NCI-H345 treated with DMSO at 0.1 percent for 48 hours (cell line): ENCODE results near the gene FOLR2.
A peak's percentile ranks its signal among the peaks of the same experiment; 100 is the strongest.
"Not testable (repeated sequence)": the region's sequence is repeated elsewhere in the genome, so short reads cannot be mapped to it uniquely, and the experiment has no call there.

Source experiments
- DNase-seq: peaks from one replicate; lab custom pipeline; 2025; ENCODE audit not compliant: unreplicated experiment; lab: John Stamatoyannopoulos, UW

Gene FOLR2

DNA sequence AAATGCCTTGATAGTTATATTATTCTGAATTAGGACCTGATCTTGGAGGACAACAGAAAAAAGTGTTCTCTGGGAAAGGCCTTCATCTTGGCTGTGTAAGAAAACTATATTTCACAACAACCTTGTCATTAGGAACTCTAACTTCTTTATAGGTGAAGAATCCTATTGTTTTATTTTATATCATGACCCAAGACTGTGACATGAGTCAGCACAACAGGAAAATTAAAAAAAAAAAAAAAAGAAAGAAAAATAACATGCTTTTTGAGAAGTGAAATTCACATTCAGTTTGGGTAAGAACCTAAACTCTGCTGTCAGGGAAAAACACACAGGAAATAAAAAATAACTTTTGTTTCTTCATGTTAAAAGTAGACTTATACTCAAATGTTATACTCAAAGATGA, 11.7 kb upstream of the FOLR2 start:
- DNase-seq: no peak

DNA sequence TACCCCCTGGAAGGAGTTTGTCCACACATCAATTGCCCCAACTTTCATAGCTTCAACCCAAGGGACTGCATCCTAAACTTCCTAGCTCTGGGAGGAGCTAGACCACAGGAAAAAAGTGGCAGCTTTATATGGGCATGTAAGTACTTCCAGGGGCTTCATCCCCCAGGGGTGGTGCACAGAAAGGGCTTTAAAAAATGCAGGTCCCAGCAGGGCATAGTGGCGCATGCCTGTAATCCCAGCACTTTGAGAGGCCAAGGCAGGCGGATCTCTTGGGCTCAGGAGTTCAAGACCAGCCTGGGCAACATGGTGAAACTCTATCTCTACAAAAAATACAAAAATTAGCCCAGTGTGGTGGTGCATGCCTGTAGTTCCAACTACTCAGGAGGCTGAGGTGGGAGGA, 9.8 kb upstream of the FOLR2 start:
- DNase-seq: not testable (repeated sequence)

DNA sequence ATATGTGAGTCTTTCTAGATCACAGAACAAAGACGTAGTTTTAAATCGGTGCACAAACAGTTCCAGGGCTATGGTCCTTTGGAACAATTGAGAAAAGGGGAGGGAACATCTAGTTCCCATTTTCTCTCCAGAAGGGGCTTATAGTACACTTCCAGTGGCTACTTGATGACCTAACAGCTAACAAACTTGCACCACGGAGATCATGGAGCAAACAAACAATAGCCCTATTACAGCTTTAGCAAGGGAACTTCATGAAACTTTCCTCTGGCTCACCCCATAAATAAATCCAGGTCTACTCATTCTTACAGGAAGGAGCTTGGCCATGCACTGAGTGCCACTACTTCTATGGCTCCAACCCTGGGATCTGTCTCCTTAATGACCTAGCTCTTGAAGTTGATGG, 8.3 kb upstream of the FOLR2 start:
- DNase-seq: no peak

DNA sequence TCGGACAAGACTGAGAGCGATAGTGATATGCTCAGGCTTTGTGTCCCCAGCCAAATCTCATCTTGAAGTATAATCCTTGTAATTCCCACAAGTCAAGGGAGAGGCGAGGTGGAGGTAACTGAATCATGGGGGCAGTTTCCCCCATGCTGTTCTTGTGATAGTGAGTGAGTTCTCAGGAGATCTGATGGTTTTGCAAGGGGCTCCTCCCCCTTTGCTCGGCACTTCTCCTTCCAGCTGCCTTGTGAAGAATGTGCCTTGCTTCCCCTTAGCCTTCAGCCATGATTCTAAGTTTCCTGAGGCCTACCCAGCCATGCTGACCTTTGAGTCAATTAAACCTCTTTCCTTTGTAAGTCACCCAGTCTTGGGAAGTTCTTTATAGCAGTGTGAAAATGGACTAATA, 7.5 kb upstream of the FOLR2 start:
- no peak for DNase-seq

DNA sequence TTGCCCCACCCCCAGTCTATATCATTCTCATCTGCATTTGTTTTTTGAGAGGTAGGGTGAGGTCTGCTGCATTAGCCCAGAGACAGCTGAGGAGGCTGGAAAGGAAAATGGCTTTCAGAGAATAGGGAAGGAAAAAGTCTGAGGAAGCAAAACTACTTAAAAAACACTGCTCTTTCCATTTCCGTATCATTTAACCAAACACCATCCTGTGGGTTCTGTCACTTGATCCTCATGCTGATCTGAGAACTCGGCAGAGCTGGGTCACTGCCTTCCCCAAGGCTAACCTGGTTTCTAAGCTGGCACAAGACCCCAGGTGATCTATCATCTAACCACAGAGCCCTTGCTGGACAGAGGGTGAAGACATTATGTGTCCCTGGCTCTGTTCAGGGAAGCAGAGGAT, 1.2 kb downstream of the FOLR2 start:
- DNase-seq: no peak

DNA sequence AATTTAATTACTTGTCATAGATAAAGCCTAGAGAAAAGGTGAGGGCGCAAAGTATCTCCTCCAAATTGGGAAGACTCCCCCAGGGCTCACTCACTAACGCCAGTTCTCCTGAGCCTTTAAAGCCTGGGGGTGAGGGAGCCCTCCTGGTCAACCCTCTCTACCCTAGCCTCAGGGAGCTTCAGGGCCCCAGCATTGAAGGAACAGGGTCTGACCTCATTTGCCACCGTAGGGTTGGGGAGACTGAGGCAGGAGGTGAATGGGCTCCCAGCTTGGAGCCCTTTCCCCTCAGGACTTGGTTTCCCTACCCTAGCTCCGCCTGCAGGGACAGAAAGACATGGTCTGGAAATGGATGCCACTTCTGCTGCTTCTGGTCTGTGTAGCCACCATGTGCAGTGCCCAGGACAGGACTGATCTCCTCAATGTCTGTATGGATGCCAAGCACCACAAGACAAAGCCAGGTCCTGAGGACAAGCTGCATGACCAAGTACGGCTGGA, 1.7 kb downstream of the FOLR2 start:
- no peak for DNase-seq

DNA sequence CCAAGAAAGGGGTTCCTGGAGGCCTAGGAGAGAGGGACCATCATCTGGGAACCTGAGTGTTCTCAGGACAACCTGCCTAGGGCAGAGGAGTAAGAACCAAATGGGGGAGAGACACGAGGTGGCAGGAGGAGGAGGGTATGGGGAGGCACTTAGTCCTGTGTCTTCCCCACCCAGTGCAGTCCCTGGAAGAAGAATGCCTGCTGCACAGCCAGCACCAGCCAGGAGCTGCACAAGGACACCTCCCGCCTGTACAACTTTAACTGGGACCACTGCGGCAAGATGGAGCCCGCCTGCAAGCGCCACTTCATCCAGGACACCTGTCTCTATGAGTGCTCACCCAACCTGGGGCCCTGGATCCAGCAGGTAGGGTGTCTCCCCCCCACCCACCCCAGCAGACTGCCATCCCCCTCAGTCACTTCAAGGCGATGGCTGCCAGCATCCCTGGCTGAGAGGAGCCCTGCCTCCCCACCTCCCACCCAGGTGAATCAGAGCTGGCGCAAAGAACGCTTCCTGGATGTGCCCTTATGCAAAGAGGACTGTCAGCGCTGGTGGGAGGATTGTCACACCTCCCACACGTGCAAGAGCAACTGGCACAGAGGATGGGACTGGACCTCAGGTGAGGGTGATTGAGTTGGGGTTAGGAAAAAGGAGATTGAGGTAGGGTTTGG, 4.2 kb downstream of the FOLR2 start:
- no peak for DNase-seq

DNA sequence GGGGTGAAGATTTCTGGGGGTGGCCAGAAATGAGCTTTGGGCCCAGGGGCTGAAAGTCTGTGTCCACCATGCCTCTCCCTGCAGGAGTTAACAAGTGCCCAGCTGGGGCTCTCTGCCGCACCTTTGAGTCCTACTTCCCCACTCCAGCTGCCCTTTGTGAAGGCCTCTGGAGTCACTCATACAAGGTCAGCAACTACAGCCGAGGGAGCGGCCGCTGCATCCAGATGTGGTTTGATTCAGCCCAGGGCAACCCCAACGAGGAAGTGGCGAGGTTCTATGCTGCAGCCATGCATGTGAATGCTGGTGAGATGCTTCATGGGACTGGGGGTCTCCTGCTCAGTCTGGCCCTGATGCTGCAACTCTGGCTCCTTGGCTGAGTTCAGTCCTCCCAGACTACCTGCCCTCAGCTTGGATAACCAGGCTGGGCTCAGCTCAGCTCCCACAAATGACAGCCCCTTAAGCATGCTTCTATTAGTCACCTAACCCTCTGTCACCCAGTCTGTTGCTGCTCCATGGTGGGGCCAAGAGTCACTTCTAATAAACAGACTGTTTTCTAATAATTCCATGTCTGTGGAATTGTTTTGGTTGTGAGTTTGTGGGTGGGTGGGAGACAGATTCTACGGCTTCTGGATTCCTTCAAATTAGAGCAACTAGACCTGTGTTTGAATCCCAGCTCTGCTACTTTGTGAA, 4.9 kb downstream of the FOLR2 start:
- no peak for DNase-seq

DNA sequence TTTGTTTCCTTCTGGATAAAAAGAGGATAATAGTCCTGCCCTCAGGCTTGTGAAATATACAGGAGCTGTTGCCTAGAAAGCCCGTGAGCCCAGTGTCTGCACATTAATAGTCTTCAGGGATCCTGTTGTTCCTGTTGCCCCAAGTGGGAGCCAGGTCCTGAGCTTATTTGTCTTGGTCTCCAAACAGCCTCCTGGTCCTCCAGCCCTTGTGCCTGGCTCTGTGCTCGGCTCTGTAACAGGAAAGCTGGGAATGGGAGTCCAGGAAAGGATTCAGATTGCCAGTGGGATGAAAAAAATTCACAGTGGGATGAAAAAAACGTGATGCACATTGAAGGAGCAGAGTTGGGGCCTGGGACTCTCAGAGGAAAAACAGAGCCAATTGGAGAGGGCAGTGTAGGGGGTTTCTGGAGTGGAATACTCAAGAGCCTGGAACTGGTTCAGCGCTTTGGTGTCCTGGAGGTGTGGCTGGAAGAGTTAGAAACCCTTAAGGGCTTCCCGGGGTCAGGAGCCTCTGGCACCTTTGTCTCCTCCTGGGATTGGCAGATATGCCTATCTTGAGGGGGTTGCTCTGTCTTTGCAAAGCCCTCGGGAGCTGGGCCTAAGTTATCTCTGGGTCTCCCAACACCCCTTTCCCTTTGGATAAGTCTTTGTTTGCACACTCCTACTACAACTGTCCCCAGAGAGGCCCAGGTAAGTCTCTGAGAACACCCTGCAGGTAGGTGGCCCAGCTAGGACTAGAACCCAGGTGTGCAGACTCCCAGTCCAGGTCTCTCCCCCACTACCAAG, 5.7 kb downstream of the FOLR2 start:
- no peak for DNase-seq

DNA sequence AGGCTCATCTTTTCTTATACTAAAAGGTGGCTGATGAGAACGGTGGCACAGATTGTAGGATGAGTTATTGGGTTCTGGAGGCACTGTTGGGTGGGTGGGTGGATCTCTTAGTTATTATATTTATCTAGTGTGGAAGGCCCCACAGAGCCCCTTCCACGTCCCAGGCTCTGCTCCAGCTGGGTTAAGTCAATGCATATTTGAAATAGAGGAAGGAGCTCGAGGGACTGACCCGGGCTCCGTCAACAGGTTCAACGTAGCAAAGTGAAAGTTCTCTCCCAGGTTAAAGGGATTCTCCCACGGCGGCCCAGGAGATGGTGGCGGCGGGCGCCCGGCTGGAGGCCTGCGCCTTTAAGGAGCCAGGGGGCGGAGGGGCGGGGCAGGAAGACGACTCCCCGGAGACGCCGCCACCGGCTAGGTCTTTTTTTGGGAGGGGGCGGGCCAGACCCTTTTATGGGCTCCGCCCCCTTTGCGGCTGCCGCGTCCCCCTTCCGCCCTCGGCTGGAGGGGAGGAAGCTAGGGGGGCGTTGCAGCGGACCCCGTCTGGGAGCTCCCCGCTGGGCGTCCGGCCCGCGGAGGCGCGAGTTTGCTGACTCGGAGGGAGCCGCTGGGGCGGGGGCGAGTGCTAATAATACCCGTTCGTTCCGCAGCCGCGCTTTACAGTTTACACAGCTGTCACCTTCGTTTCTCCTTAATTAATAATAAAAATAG, 6.5 kb downstream of the FOLR2 start:
- peak; percentile 83 for DNase-seq

DNA sequence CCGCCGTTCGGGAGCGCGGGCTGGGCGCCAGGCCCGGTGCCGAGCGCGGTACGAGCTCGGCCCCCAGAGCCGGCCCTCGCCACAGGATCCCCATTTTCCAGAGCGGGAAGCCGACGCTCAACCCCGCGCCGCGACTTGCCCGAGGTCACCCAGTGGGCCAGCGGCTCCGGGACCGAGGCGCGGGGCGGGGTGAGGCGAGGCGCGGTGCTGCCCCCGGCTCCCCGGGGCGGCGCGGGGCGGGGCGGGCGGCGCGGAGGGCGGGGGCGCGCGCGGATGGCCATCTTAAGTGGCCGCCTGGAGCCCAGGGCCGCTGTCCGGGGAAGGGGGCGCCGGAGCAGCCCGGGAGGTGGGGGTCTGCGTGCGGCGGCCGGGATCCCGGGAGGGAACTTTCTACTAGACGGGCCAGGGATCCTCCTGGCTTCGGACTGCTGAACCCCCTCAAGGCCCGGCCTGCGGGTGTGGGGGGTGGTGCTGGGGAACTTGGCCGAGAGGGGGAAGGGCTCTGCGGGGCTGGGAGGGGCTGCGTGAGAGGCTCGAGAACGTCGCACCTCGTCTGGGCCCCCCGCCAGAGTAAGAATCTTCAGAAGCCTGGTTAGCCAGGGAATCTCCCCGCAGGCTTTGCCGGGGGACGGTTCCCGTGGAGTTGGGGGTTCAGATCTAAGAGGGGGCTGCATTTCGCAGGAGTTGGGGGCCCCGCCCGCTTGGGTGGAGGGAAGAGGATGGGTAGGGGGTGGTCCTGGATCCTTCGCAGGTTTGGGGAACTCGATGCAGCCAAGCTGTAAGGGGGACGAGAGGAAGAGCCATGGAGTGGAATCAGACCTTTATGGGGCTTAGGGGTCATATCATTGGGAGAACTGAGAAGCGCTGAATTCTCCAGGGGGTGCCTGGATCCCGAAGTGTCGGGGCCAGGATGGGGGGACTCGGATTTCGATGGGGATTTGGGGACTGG, 7.3 kb downstream of the FOLR2 start:
- DNase-seq: no peak

DNA sequence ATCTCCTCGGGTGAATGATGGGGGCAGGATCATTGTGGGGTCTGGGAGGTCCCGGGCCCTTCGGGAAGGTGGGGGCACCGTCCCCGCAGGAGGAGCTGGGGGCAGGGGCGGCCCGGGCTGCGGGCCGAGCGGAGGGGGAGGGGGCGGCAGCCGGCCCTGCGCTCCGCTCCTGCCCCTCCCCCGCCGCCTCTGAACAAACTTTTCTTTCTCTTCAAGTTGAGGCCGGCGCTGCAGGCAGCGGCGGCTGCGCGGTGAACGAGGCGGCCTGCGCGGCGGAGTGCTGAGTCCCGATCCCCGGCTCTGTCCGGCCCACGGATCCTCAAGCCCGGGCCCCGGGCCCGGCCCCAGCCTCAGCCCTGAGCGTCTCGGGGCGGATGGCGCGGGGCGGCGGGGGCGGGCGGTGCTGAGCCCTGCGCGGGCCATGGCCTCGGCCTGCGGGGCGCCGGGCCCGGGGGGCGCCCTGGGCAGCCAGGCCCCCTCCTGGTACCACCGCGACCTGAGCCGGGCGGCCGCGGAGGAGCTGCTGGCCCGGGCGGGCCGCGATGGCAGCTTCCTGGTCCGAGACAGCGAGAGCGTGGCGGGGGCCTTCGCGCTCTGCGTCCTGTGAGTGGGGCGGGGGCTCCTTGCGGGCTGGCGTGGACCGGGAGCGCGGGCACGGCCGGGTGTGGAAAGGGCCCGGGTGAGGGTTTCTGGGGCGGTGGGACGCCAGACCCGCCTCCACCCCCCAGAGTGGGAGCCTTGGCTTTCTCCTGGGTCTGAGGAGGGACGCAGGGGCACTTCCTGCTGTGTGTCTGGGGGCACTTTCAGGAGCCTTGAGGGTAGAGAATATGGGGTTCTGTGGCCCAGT, 8.2 kb downstream of the FOLR2 start, which contains the start of gene INPPL1:
TSS of gene INPPL1 (plus strand) at position 204 of the 847 bp plus-strand sequence. CDS start at position 422, 218 bp downstream.
- no peak for DNase-seq

DNA sequence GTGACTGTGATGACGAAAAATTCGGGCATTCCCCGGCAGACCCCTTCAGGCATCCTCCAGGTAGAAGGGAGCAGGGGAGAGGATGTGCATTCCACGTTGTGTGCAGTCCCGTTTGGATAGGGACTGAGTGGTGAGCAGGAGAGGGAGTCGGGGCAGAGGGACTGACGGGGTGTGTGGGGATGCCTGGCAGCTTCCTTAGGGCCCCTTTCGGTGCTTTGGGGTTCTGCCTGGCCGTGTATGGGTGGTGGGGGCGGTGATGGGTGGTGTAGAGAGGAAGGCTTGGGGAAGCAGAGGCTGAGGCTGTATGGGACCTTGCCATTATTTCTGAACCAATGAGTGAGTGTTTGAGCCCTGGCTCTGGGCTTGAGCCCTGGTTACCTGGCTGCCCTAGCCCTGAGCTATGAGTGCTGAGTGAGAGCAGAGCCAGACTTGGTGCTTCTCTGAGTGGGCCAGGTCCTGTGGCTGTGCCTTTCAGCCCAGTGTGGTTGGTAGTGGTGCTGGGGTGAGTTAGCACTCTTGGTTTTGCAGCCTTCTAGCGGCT, 8.9 kb downstream of the FOLR2 start:
- DNase-seq: no peak

DNA sequence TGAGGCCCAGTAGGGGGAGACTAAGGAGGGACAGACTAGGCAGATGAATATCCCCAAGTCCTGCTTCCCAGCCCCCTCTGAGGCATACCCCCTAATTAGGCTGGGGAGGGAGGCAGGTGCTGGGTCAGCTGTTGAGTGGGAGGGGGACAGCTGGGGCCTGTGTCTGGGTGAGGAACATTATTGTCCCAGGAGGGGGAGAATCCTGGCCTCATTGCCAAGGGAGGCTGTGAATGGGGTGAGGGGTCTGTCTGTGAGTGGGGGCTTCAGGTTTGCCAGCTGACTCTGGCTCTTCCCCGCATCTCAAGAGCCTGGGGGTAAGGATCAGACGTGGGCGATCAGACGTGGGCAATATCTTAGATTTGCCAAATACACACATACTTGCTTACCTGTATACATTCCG, 10.1 kb downstream of the FOLR2 start:
- no peak for DNase-seq

DNA sequence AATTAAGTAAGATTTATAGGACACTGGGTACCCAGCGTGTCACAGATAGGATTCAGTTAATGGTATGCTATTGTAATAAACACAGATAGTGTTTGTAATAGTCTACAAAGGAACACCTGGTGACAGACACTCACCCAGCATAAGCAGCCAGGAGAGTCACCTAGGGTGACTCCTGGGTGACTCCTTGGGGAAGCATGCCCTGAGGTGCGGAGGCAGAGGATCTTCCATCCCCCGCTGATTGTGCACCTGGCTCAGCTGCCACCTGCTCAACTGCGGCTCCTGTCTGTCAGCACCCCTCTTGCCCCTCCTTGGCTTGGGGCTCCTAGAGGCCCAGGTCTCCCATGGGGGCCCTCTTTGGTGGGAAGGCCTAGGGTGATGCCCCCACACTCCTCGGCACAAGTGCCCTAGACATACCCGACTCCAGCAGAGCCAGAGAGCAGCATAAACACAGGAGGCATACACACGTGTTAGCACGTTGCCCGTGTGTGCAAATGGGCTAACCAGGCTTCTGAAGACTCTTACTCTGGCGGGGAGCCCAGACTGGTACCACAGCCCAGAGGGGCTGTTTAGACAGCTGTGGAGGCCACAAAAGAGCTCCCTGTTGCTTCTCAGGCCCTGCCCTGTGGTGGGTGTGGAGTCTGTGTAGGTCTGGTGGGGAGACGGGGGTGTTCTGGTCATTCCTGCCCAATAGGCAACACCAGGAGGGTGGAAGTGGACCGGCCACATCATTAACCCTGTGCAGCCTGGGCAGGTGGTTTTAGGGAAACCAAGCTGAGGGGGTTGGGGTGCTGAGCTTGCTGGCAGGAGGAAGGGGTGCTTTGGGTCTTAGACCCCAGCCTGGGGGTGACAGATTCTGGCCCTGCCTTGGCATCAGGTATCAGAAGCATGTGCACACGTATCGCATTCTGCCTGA, 11.0 kb downstream of the FOLR2 start:
- DNase-seq: peak; percentile 98

DNA sequence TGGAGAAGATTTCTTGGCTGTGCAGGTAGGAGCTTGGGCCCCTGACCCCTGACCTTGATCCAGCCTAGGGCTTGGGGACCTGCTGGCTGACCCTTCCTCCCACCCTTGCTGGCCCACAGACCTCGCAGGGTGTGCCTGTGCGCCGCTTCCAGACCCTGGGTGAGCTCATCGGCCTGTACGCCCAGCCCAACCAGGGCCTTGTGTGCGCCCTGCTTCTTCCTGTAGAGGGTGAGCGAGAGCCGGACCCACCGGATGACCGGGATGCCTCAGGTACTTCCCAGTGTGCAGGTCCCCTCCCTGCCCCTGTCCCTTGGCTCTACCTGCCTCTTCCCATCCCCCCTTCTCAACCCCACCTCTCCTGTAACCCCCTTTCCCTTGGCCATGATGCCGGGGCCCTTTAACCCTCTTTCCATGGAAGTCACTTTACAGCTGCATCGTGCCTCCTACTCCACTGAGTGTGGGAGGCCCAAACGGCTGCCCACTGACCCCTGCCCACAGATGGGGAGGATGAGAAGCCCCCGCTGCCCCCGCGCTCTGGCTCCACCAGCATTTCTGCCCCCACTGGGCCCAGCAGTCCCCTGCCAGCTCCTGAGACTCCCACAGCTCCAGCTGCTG, 11.7 kb downstream of the FOLR2 start:
- no peak for DNase-seq

DNA sequence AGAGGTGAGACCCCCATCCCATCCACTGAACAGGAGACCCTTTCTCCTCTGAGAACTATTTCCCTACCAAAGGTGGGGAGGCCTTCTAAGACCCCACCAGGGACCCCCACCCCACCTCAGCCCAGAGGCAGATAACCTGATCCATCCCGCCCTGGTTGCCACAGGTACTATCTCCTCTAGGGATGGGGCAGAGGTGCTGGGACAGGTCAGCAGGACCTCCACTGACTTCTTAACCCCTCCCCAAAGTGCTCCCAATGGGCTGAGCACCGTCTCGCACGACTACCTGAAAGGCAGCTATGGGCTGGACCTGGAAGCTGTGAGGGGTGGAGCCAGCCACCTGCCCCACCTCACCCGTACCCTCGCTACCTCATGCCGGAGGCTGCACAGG, 12.2 kb downstream of the FOLR2 start:
- DNase-seq: no peak
